Right lobe of liver (tissue), 4 donors: ENCODE data around the gene CYP4Z1.

Experiments
- CTCF ChIP-seq, 4 donors: fragments of 200-600 bp in 3 of 4; fragments of 450-650 bp in 1 of 4; IDR thresholded peaks; one replicate each; pipeline versions ENCODE4 v1.5.1 to v1.8.0; 2016 to 2022; ENCODE audit warnings: antibody characterized with exemption in 4 of 4, mild to moderate bottlenecking in 2 of 4
- POLR2A ChIP-seq: fragments of 450-650 bp; IDR thresholded peaks from one replicate; pipeline ENCODE4 v1.6.1; 2017; ENCODE audit warnings: antibody characterized with exemption, mild to moderate bottlenecking
- donor health status: DM: no; HTN: no; CAD: no.
- donor health status: DM: no; HTN: no; CAD: no.
- donor health status: DM: no; HTN: yes; CAD: no.

- TF ChIP-seq CTCF (IDR thresholded peaks at IDR 0.05) (no peak), POLR2A (no peak)
Measured at GRCh38 chr1:47059376-47059775, 7.7 kb upstream of the CYP4Z1 start.
